MCF 10A (cell line): Measurements from ENCODE around the gene COL13A1. TPM values are rescaled to one million over a fixed set of nuclear protein-coding genes. Genes with fewer than 3 reads are reported as not detected.

Source experiments
- BruUV-seq: library from RNA; stranded (reverse); fragments of 400-500 nt; replicated peaks from 2 replicates; lab custom pipeline; 2021; lab: Mats Ljungman, UMichigan
- CTCF ChIA-PET: fragments of 300-600 bp; sonication (Branson Sonifier 250); formaldehyde crosslinking; extraction: SDS; loops from one replicate; lab custom pipeline; 2021; ENCODE audit warnings: antibody characterized with exemption, inconsistent platforms; lab: Yijun Ruan, JAX
- POLR2A ChIA-PET: fragments of 300-600, 350-650 bp; sonication (Branson Sonifier 250); formaldehyde crosslinking; extraction: SDS; loops from one replicate; lab custom pipeline; 2020; ENCODE audit warnings: antibody characterized with exemption, inconsistent platforms; lab: Yijun Ruan, JAX
- DNase-seq: peaks from one replicate; pipeline ENCODE4 v3.0.0-alpha.2; 2018; ENCODE audit not compliant: unreplicated experiment
- H3K27ac Mint-ChIP-seq: one replicate; pipeline ENCODE4 v1.8.0; 2022; ENCODE audit warnings: mild to moderate bottlenecking, low read depth, mixed read lengths; ENCODE audit not compliant: unreplicated experiment
- H3K27me3 Mint-ChIP-seq: one replicate; pipeline ENCODE4 v1.8.0; 2022; ENCODE audit warnings: mixed read lengths; ENCODE audit not compliant: insufficient read depth, unreplicated experiment
- H3K36me3 Mint-ChIP-seq: one replicate; pipeline ENCODE4 v1.8.0; 2022; ENCODE audit warnings: mild to moderate bottlenecking, moderate library complexity, mixed read lengths; ENCODE audit not compliant: insufficient read depth, unreplicated experiment
- H3K4me1 Mint-ChIP-seq: one replicate; pipeline ENCODE4 v1.8.0; 2022; ENCODE audit warnings: mixed read lengths; ENCODE audit not compliant: insufficient read depth, unreplicated experiment
- H3K4me3 Mint-ChIP-seq: one replicate; pipeline ENCODE4 v1.8.0; 2022; ENCODE audit warnings: mild to moderate bottlenecking, moderate library complexity, mixed read lengths; ENCODE audit not compliant: unreplicated experiment
- H3K9me3 Mint-ChIP-seq: one replicate; pipeline ENCODE4 v1.8.0; 2022; ENCODE audit warnings: mixed read lengths; ENCODE audit not compliant: unreplicated experiment
- intact Hi-C: fragments of 100-400 bp; cut with micrococcal nuclease; formaldehyde crosslinking; loops from 2 replicates; pipeline ENCODE4 v1.14.1; 2022
- total RNA-seq: library from RNA; stranded (reverse); gene quantifications from 2 replicates; pipeline ENCODE4 v1.2.3, GENCODE V29; 2022
- TF ChIP-seq, protein P1 (sequence below): fragments of 200-600 bp; IDR thresholded peaks from one replicate; pipeline ENCODE4 v1.8.0; 2022; ENCODE audit warnings: antibody characterized with exemption, mild to moderate bottlenecking; ENCODE audit not compliant: unreplicated experiment

Gene COL13A1
- total RNA-seq, 1 experiment from 2014 or later: 0.47 TPM

GRCh38 chr10:69828144-69828870, 26.6 kb downstream of the COL13A1 start:
- no TSS peak for BruUV-seq
- Mint-ChIP-seq H3K4me1 (no peaks in the 10 kb centered on the region), H3K27me3 (peaks cover 23% of the 10 kb centered on the region), H3K27ac (no peak overlapping the region), H3K4me3 (no peak overlapping the region), H3K9me3 (no peaks in the 10 kb centered on the region), H3K36me3 (no peaks in the 10 kb centered on the region)
- CTCF ChIA-PET: interaction anchor here (0.6 kb wide), 1 partner anchor 24 kb away, joined by 3 read pairs; no protein-coding TSS in a partner anchor
- intact Hi-C loops: no loop called here
- TF ChIP-seq, protein P1, sequence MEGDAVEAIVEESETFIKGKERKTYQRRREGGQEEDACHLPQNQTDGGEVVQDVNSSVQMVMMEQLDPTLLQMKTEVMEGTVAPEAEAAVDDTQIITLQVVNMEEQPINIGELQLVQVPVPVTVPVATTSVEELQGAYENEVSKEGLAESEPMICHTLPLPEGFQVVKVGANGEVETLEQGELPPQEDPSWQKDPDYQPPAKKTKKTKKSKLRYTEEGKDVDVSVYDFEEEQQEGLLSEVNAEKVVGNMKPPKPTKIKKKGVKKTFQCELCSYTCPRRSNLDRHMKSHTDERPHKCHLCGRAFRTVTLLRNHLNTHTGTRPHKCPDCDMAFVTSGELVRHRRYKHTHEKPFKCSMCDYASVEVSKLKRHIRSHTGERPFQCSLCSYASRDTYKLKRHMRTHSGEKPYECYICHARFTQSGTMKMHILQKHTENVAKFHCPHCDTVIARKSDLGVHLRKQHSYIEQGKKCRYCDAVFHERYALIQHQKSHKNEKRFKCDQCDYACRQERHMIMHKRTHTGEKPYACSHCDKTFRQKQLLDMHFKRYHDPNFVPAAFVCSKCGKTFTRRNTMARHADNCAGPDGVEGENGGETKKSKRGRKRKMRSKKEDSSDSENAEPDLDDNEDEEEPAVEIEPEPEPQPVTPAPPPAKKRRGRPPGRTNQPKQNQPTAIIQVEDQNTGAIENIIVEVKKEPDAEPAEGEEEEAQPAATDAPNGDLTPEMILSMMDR: no peak
- no peak for DNase-seq
- POLR2A ChIA-PET: no interaction called here

- POLR2A ChIA-PET: no interaction called here
- TF ChIP-seq, protein P1: no peak
- intact Hi-C loops: no loop called here
- Mint-ChIP-seq H3K36me3 (no peaks in the 10 kb centered on the region), H3K4me1 (no peaks in the 10 kb centered on the region), H3K9me3 (no peaks in the 10 kb centered on the region), H3K27ac (no peak overlapping the region), H3K27me3 (peaks cover 35% of the 10 kb centered on the region), H3K4me3 (no peak overlapping the region)
- no TSS peak for BruUV-seq
- no peak for DNase-seq
- CTCF ChIA-PET: interaction anchor here (0.6 kb wide), 1 partner anchor 13 kb away, joined by 3 read pairs; no protein-coding TSS in a partner anchor
These were observed 28.1 kb downstream of the COL13A1 start for GRCh38 chr10:69829775-69830174.

- DNase-seq: no peak
- intact Hi-C loops: no loop called here
- Mint-ChIP-seq H3K9me3 (no peaks in the 10 kb centered on the region), H3K27ac (no peak overlapping the region), H3K27me3 (peaks cover 35% of the 10 kb centered on the region), H3K36me3 (no peaks in the 10 kb centered on the region), H3K4me1 (no peaks in the 10 kb centered on the region), H3K4me3 (no peak overlapping the region)
- CTCF ChIA-PET: interaction anchor here (0.6 kb wide), 1 partner anchor 135 kb away, joined by 3 read pairs; no protein-coding TSS in a partner anchor
- BruUV-seq: no TSS peak
- POLR2A ChIA-PET: interaction anchor here (0.7 kb wide), 1 partner anchor 21 kb away, joined by 5 read pairs; no protein-coding TSS in a partner anchor
- TF ChIP-seq, protein P1: no peak
These were observed 29.6 kb downstream of the COL13A1 start for GRCh38 chr10:69831231-69831855.

- DNase-seq: no peak
- BruUV-seq: no TSS peak
- POLR2A ChIA-PET: no interaction called here
- Mint-ChIP-seq H3K27ac (no peak overlapping the region), H3K4me1 (peaks cover 12% of the 10 kb centered on the region), H3K4me3 (no peak overlapping the region), H3K27me3 (peaks cover 15% of the 10 kb centered on the region), H3K36me3 (no peaks in the 10 kb centered on the region), H3K9me3 (no peaks in the 10 kb centered on the region)
- TF ChIP-seq, protein P1: no peak
- CTCF ChIA-PET: interaction anchor here (0.6 to 0.9 kb wide), 2 partner anchors 47 to 898 kb away, joined by 3 to 4 read pairs; no protein-coding TSS in a partner anchor
- intact Hi-C loops: no loop called here
These were observed 33.5 kb downstream of the COL13A1 start for GRCh38 chr10:69835233-69835632.
